ENCODE data around the gene DCC. TPM values are rescaled to one million over a fixed set of nuclear protein-coding genes. Genes with fewer than 3 reads are reported as not detected.

DCC gene
- total RNA-seq, 1 experiment from 2014 or later: not detected

DNA sequence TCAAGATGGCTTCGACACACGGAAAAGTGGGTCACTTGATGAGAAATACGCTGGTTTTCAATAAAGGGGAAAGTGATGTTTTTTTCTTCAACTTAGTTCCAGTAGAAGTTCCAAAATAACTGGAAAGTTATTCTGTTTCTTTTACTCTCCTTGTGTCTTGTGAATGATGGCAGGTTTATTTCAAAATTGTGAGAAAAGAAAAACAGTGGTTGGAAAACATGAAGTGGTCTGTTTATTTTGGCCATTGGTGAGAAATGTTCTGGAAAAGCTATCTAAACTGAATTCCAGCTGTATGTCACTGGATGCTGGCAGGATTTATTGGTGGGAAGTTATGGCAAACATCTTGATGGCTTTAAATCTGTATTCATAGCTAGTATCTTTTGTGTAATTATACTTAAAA is 484.1 kb downstream of the DCC start:
- intact Hi-C loops (cut with micrococcal nuclease; ENCODE audit: unreplicated experiment): no loop called here
- no peak overlapping the region for H3K4me2 ChIP-seq
- ChIA-PET CTCF (no interaction called here), POLR2A (ENCODE audit: unreplicated experiment) (no interaction called here)
- H3K4me1 ChIP-seq (replicated peaks; ENCODE audit: insufficient read depth): no peaks in the 10 kb centered on the region
- H4K20me1 ChIP-seq (ENCODE audit: insufficient read depth): no peaks in the 10 kb centered on the region
- no peak for DNase-seq
- H3K4me3 ChIP-seq: no peak overlapping the region
- no peaks in the 10 kb centered on the region for H3K79me2 ChIP-seq (ENCODE audit: low read depth)
- TF ChIP-seq, protein P1, sequence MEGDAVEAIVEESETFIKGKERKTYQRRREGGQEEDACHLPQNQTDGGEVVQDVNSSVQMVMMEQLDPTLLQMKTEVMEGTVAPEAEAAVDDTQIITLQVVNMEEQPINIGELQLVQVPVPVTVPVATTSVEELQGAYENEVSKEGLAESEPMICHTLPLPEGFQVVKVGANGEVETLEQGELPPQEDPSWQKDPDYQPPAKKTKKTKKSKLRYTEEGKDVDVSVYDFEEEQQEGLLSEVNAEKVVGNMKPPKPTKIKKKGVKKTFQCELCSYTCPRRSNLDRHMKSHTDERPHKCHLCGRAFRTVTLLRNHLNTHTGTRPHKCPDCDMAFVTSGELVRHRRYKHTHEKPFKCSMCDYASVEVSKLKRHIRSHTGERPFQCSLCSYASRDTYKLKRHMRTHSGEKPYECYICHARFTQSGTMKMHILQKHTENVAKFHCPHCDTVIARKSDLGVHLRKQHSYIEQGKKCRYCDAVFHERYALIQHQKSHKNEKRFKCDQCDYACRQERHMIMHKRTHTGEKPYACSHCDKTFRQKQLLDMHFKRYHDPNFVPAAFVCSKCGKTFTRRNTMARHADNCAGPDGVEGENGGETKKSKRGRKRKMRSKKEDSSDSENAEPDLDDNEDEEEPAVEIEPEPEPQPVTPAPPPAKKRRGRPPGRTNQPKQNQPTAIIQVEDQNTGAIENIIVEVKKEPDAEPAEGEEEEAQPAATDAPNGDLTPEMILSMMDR (conservative IDR thresholded peaks at IDR 0.05): no peak
- TF ChIP-seq EZH2 (IDR thresholded peaks at IDR 0.05; ENCODE audit: low read depth): no peak
- H3K27ac ChIP-seq: no peak overlapping the region
- no peaks in the 10 kb centered on the region for H3K9me3 ChIP-seq (ENCODE audit: insufficient read depth, low read depth)
- H3K9me2 ChIP-seq (ENCODE audit: insufficient read depth): no peaks in the 10 kb centered on the region
- H3K27me3 ChIP-seq (ENCODE audit: insufficient read depth, low read depth): no peaks in the 10 kb centered on the region
- no peaks in the 10 kb centered on the region for H3K36me3 ChIP-seq (ENCODE audit: low read depth)
- no peak overlapping the region for H2AFZ ChIP-seq
- H3F3A ChIP-seq (ENCODE audit: insufficient read depth, low read depth): no peaks in the 10 kb centered on the region
- no TSS peak for BruUV-seq (replicated peaks)

DNA sequence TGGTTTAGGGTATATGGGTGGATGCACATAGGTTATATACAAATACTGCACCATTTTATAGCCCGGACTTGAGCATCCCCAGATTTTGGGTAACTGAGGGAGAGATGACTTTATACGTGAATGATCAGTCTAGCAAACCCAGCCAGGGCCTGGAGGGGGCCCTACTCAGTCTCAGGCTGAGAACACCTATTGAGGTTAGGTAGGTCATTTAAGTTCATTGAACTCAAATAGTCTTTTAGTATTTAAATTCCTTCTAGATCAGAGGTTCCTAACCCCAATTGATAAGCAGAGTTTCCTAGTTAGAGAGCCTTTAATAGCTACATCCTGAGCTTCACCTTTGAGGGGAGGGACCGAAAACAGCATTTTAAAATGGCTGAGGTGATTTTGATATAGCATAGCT is 487.0 kb downstream of the DCC start:
- Histone ChIP-seq H2AFZ (no peak overlapping the region), H3K79me2 (ENCODE audit: low read depth) (no peaks in the 10 kb centered on the region), H3F3A (ENCODE audit: insufficient read depth, low read depth) (no peaks in the 10 kb centered on the region), H3K9me2 (ENCODE audit: insufficient read depth) (no peaks in the 10 kb centered on the region), H3K9me3 (ENCODE audit: insufficient read depth, low read depth) (no peaks in the 10 kb centered on the region), H3K27me3 (ENCODE audit: insufficient read depth, low read depth) (no peaks in the 10 kb centered on the region), H4K20me1 (ENCODE audit: insufficient read depth) (no peaks in the 10 kb centered on the region), H3K4me1 (replicated peaks; ENCODE audit: insufficient read depth) (no peaks in the 10 kb centered on the region), H3K4me2 (no peak overlapping the region), H3K4me3 (no peak overlapping the region), H3K27ac (no peak overlapping the region), H3K36me3 (ENCODE audit: low read depth) (no peaks in the 10 kb centered on the region)
- CTCF ChIA-PET: no interaction called here
- DNase-seq: no peak
- no TSS peak for BruUV-seq (replicated peaks)
- no peak for TF ChIP-seq EZH2 (IDR thresholded peaks at IDR 0.05; ENCODE audit: low read depth)
- TF ChIP-seq, protein P1 (conservative IDR thresholded peaks at IDR 0.05): no peak
- POLR2A ChIA-PET (ENCODE audit: unreplicated experiment): no interaction called here
- intact Hi-C loops (cut with micrococcal nuclease; ENCODE audit: unreplicated experiment): no loop called here

DNA sequence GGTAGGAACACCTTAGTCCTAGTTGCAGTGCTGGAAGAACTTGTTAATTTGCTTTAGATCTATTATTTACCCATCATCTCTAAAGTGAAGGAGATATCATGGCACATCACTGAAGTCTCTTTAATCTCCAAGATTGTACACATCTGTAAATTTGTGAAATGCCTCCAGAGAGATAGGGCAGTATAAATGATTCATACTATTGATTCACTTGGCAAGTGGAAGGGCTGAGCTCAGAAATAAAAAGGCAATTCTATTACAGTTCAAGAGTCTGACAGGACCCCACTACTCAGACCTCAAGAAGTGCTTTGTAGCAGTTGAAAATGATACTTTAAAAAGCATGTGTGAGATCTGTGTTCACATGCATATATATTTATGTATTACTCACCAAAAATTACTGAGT is 489.3 kb downstream of the DCC start:
- TF ChIP-seq, protein P1 (conservative IDR thresholded peaks at IDR 0.05): no peak
- TF ChIP-seq EZH2 (IDR thresholded peaks at IDR 0.05; ENCODE audit: low read depth): no peak
- no TSS peak for BruUV-seq (replicated peaks)
- Histone ChIP-seq H3K27ac (no peak overlapping the region), H3K27me3 (ENCODE audit: insufficient read depth, low read depth) (no peaks in the 10 kb centered on the region), H2AFZ (no peak overlapping the region), H3K4me2 (no peak overlapping the region), H3K9me3 (ENCODE audit: insufficient read depth, low read depth) (no peaks in the 10 kb centered on the region), H3K36me3 (ENCODE audit: low read depth) (no peaks in the 10 kb centered on the region), H3K79me2 (ENCODE audit: low read depth) (no peaks in the 10 kb centered on the region), H3K4me1 (replicated peaks; ENCODE audit: insufficient read depth) (no peaks in the 10 kb centered on the region), H3K4me3 (no peak overlapping the region), H3F3A (ENCODE audit: insufficient read depth, low read depth) (no peaks in the 10 kb centered on the region), H4K20me1 (ENCODE audit: insufficient read depth) (no peaks in the 10 kb centered on the region), H3K9me2 (ENCODE audit: insufficient read depth) (no peaks in the 10 kb centered on the region)
- ChIA-PET POLR2A (ENCODE audit: unreplicated experiment) (no interaction called here), CTCF (no interaction called here)
- intact Hi-C loops (cut with micrococcal nuclease; ENCODE audit: unreplicated experiment): no loop called here
- no peak for DNase-seq

Measured in PC-9 (cell line).